ENCODE data around the gene ARL15.

ARL15 gene

DNA sequence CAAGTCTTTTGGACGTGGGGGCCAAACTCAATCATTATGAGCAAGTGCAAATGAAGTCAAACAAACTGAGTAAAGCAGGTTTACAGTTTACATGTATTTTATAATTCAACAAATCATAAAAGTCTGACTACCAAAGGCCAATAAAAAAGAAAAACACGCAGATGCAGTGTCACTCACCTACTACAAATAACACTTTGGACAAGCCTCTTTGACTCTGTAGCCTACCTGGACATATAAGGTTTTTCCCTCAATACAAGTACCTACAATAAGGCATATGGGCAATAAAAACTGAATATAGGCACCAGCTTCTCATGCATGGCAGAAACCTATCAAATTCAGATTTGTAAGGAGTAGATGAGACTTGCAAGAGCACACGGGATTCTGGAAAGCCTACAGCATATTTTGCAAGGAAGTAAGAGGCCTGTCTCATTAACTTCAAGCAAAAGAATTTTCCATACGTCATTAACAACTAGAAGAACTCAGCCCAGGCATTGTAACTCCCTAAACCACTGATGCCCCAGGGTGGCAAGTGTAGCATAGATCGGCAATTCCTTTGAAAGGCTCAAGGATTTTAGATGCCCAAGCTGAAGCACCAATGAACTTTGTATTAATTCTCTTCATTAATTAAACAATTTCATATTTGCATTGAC, 21.7 kb downstream of the ARL15 start:
- Histone ChIP-seq H2AFZ (ENCODE audit: low read length) (no peak overlapping the region), H3K79me2 (ENCODE audit: insufficient read depth, low read length) (peaks cover 46% of the 10 kb centered on the region; the same call in 1 of the 2 replicates), H3K4me2 (ENCODE audit: low read depth, low read length, poor library complexity, severe bottlenecking) (no peak overlapping the region), H3K9me3 (ENCODE audit: insufficient read depth, low read depth, low read length) (no peaks in the 10 kb centered on the region), H4K20me1 (ENCODE audit: insufficient read depth, low read length, poor library complexity, severe bottlenecking) (no peaks in the 10 kb centered on the region), H3K4me1 (ENCODE audit: insufficient read depth, low read length, poor library complexity, severe bottlenecking) (peaks cover 9% of the 10 kb centered on the region), H3K9ac (ENCODE audit: low read depth, low read length, poor library complexity, severe bottlenecking) (no peak overlapping the region), H3F3A (ENCODE audit: low read depth) (no peaks in the 10 kb centered on the region), H3K36me3 (ENCODE audit: insufficient read depth, low read length) (no peaks in the 10 kb centered on the region), H3K27me3 (ENCODE audit: insufficient read depth, low read length, poor library complexity, severe bottlenecking) (no peaks in the 10 kb centered on the region), H3K9me2 (replicated peaks; ENCODE audit: low read depth, low read length) (no peaks in the 10 kb centered on the region), H3K4me3 (ENCODE audit: low read length, poor library complexity, severe bottlenecking) (no peak overlapping the region)
- no peak for TF ChIP-seq EZH2phosphoT487 (IDR thresholded peaks at IDR 0.05; ENCODE audit: borderline replicate concordance)
- TF ChIP-seq, protein P1, sequence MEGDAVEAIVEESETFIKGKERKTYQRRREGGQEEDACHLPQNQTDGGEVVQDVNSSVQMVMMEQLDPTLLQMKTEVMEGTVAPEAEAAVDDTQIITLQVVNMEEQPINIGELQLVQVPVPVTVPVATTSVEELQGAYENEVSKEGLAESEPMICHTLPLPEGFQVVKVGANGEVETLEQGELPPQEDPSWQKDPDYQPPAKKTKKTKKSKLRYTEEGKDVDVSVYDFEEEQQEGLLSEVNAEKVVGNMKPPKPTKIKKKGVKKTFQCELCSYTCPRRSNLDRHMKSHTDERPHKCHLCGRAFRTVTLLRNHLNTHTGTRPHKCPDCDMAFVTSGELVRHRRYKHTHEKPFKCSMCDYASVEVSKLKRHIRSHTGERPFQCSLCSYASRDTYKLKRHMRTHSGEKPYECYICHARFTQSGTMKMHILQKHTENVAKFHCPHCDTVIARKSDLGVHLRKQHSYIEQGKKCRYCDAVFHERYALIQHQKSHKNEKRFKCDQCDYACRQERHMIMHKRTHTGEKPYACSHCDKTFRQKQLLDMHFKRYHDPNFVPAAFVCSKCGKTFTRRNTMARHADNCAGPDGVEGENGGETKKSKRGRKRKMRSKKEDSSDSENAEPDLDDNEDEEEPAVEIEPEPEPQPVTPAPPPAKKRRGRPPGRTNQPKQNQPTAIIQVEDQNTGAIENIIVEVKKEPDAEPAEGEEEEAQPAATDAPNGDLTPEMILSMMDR (conservative IDR thresholded peaks at IDR 0.05; ENCODE audit: low read length), result no peak

DNA sequence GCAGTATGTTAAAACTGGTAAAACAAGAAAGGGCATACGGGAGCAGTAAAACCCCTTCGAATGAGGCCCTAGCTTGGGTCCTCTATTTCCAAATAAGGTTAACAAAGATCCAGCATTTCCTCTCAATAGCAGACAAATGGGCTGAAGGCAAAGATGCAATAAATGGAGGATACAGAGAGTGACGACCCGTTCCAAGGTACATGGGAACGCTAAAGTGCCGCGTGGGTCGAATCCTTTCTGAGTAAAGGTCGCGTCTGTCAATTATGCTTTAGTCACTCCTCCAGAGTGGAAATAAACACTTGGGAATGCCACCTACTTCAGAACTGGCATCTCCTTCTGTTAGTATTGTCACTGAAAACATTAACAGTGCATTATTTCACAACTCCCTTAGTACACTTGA, 24.7 kb downstream of the ARL15 start:
- no peak overlapping the region for H3K4me3 ChIP-seq (ENCODE audit: low read length, poor library complexity, severe bottlenecking)
- no peak overlapping the region for H2AFZ ChIP-seq (ENCODE audit: low read length)
- H3K4me2 ChIP-seq (ENCODE audit: low read depth, low read length, poor library complexity, severe bottlenecking), result no peak overlapping the region
- H3K9me2 ChIP-seq (replicated peaks; ENCODE audit: low read depth, low read length), result no peaks in the 10 kb centered on the region
- H3K27me3 ChIP-seq (ENCODE audit: insufficient read depth, low read length, poor library complexity, severe bottlenecking), result no peaks in the 10 kb centered on the region
- peaks cover 9% of the 10 kb centered on the region for H3K4me1 ChIP-seq (ENCODE audit: insufficient read depth, low read length, poor library complexity, severe bottlenecking)
- H3K9me3 ChIP-seq (ENCODE audit: insufficient read depth, low read depth, low read length), result no peaks in the 10 kb centered on the region
- H3F3A ChIP-seq (ENCODE audit: low read depth), result no peaks in the 10 kb centered on the region
- TF ChIP-seq EZH2phosphoT487 (IDR thresholded peaks at IDR 0.05; ENCODE audit: borderline replicate concordance), result no peak
- TF ChIP-seq, protein P1 (conservative IDR thresholded peaks at IDR 0.05; ENCODE audit: low read length), result no peak
- no peaks in the 10 kb centered on the region for H4K20me1 ChIP-seq (ENCODE audit: insufficient read depth, low read length, poor library complexity, severe bottlenecking)
- H3K36me3 ChIP-seq (ENCODE audit: insufficient read depth, low read length), result no peaks in the 10 kb centered on the region
- H3K79me2 ChIP-seq (ENCODE audit: insufficient read depth, low read length), result peaks cover 46% of the 10 kb centered on the region
- H3K9ac ChIP-seq (ENCODE audit: low read depth, low read length, poor library complexity, severe bottlenecking), result no peak overlapping the region

DNA sequence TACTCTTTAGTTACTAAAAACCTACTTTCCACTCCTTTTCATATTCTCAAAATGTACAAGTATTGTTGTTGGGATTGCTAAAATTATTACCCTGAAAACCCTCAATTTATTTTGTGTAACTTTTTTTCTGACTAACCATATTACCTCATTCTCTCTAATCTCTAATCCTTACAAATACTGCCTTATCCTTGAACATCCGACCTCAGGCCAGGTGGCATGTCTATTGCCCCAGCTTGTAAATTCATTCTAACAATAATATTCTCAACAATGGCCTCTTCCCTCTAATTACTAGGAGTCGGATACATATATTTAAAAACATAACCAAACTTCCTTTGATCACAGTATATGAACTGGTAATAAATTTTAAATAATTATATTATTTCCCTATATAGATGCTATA, 25.8 kb downstream of the ARL15 start:
- Histone ChIP-seq H4K20me1 (ENCODE audit: insufficient read depth, low read length, poor library complexity, severe bottlenecking) (no peaks in the 10 kb centered on the region), H3K4me2 (ENCODE audit: low read depth, low read length, poor library complexity, severe bottlenecking) (no peak overlapping the region), H3F3A (ENCODE audit: low read depth) (no peaks in the 10 kb centered on the region), H3K36me3 (ENCODE audit: insufficient read depth, low read length) (no peaks in the 10 kb centered on the region), H3K4me1 (ENCODE audit: insufficient read depth, low read length, poor library complexity, severe bottlenecking) (peaks cover 3% of the 10 kb centered on the region), H3K27me3 (ENCODE audit: insufficient read depth, low read length, poor library complexity, severe bottlenecking) (no peaks in the 10 kb centered on the region), H2AFZ (ENCODE audit: low read length) (no peak overlapping the region), H3K9me3 (ENCODE audit: insufficient read depth, low read depth, low read length) (no peaks in the 10 kb centered on the region), H3K9me2 (replicated peaks; ENCODE audit: low read depth, low read length) (no peaks in the 10 kb centered on the region), H3K4me3 (ENCODE audit: low read length, poor library complexity, severe bottlenecking) (no peak overlapping the region), H3K79me2 (ENCODE audit: insufficient read depth, low read length) (peaks cover 48% of the 10 kb centered on the region), H3K9ac (ENCODE audit: low read depth, low read length, poor library complexity, severe bottlenecking) (no peak overlapping the region)
- no peak for TF ChIP-seq EZH2phosphoT487 (IDR thresholded peaks at IDR 0.05; ENCODE audit: borderline replicate concordance)
- TF ChIP-seq, protein P1 (conservative IDR thresholded peaks at IDR 0.05; ENCODE audit: low read length), result no peak

All from Loucy (cell line).